Measurements from ENCODE around the gene FRAS1. TPM values are rescaled to one million over a fixed set of nuclear protein-coding genes. Genes with fewer than 3 reads are reported as not detected.
A peak's percentile ranks its signal among the peaks of the same experiment; 100 is the strongest.

FRAS1 gene
- total RNA-seq, 1 donor from 2014 or later: 163 TPM

DNA sequence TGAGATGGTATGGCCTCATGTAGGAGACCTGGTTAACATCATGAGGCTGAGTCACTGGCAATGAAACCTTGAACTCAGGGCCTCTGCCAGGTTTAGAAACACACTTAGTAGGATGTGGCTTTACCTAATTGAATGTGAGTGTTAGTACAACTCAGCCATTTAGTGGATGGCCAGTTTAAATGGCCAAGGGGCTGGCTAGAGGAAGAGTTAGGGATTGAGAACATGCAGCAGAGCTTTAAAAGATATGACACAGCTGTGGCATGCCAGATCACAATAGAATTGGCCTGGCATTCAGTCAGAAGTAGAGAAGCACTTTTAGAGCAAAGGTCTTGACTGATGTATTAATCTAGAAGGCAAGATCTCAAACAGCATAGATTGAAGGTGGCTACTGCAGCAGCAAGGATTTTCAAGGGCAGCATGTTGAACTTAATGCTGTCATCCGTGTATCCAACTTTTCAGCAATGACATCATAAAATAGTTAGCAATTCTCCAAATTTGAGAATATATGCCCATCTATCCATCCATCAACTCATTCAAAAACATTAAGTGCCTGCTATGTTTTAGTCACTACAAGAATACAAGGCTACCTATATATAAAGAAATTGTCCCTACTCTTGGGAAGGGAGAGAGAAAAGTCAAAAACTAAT lies 170.4 kb downstream of the FRAS1 start:
- Mint-ChIP-seq H3K36me3 (ENCODE audit: insufficient read depth) (peaks cover 13% of the 10 kb centered on the region), H3K27me3 (no peaks in the 10 kb centered on the region), H3K27ac (no peak overlapping the region), H3K4me3 (ENCODE audit: low read depth) (no peak overlapping the region), H3K4me1 (ENCODE audit: low read depth) (peaks cover 28% of the 10 kb centered on the region), H3K9me3 (ENCODE audit: low read depth) (peaks cover 10% of the 10 kb centered on the region)
- TF ChIP-seq, protein P1, sequence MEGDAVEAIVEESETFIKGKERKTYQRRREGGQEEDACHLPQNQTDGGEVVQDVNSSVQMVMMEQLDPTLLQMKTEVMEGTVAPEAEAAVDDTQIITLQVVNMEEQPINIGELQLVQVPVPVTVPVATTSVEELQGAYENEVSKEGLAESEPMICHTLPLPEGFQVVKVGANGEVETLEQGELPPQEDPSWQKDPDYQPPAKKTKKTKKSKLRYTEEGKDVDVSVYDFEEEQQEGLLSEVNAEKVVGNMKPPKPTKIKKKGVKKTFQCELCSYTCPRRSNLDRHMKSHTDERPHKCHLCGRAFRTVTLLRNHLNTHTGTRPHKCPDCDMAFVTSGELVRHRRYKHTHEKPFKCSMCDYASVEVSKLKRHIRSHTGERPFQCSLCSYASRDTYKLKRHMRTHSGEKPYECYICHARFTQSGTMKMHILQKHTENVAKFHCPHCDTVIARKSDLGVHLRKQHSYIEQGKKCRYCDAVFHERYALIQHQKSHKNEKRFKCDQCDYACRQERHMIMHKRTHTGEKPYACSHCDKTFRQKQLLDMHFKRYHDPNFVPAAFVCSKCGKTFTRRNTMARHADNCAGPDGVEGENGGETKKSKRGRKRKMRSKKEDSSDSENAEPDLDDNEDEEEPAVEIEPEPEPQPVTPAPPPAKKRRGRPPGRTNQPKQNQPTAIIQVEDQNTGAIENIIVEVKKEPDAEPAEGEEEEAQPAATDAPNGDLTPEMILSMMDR (IDR thresholded peaks at IDR 0.05; ENCODE audit: unreplicated experiment): no peak
- DNase-seq (ENCODE audit: low spot score, unreplicated experiment): no peak

DNA sequence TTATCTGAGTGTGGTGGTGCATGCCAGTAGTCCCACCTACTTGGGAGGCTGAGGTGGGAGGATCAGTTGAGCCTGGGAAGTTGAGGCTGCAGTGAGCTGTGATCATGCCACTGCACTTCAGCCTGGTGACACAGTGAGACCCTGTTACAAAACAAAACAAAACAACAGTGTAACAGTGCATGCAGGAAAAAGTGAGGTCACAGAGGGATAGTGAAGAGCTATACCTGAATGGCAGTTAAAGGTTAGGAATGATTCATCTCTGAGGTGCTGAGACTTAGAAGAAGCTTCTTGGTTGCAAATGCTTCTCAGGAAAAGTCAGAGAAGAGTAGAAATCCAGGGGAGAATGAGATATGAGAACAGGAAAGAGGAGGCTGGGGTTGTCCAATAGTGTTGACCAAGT lies 178.7 kb downstream of the FRAS1 start:
- Mint-ChIP-seq H3K4me3 (ENCODE audit: low read depth) (no peak overlapping the region), H3K36me3 (ENCODE audit: insufficient read depth) (peaks cover 10% of the 10 kb centered on the region), H3K9me3 (ENCODE audit: low read depth) (peaks cover 5% of the 10 kb centered on the region), H3K27ac (no peak overlapping the region), H3K27me3 (no peaks in the 10 kb centered on the region), H3K4me1 (ENCODE audit: low read depth) (peaks cover 19% of the 10 kb centered on the region)
- DNase-seq (ENCODE audit: low spot score, unreplicated experiment): no peak
- TF ChIP-seq, protein P1 (IDR thresholded peaks at IDR 0.05; ENCODE audit: unreplicated experiment): no peak

DNA sequence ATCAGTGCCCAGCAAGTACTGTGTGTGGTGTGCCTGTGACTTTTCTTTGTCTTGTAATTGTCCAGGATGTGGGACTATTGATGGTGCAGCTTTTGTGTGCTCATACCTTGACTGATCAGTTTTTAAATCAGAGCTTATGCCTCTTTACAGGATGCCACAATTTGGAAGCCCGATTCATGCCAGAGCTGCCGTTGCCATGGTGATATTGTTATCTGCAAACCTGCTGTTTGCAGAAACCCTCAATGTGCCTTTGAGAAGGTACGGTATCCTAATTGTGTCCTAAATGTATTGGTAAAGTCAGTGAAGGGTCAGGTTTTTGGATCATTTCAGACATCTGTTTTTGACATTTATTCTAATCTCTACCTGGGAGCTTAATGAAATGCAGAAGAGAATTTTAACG lies 180.2 kb downstream of the FRAS1 start:
- Mint-ChIP-seq H3K36me3 (ENCODE audit: insufficient read depth) (peaks cover 10% of the 10 kb centered on the region), H3K9me3 (ENCODE audit: low read depth) (peaks cover 5% of the 10 kb centered on the region), H3K4me3 (ENCODE audit: low read depth) (no peak overlapping the region), H3K4me1 (ENCODE audit: low read depth) (peaks cover 19% of the 10 kb centered on the region), H3K27me3 (no peaks in the 10 kb centered on the region), H3K27ac (no peak overlapping the region)
- TF ChIP-seq, protein P1 (IDR thresholded peaks at IDR 0.05; ENCODE audit: unreplicated experiment): no peak
- no peak for DNase-seq (ENCODE audit: low spot score, unreplicated experiment)

DNA sequence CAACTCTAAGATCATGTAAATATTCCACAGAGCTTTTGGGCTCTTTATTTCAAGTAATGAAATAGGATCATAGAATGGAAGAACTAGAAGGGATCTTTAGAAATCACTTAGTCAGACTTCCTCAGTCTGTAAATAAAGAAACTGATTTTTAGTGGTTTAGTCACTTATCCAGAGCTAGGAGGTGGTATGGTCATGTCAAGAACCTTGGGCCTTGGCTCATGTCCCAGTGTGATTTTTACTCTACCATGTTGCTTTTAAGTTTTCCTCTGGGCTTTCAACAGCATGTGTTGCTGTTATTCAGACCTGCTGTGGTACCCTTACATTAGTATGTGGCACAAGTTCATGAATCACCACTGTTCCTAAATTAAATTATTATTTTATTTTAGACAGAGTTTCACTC lies 184.9 kb downstream of the FRAS1 start:
- H3K4me1 Mint-ChIP-seq (ENCODE audit: low read depth): peaks cover 20% of the 10 kb centered on the region
- H3K9me3 Mint-ChIP-seq (ENCODE audit: low read depth): no peaks in the 10 kb centered on the region
- H3K36me3 Mint-ChIP-seq (ENCODE audit: insufficient read depth): peaks cover 3% of the 10 kb centered on the region
- no peak for DNase-seq (ENCODE audit: low spot score, unreplicated experiment)
- no peaks in the 10 kb centered on the region for H3K27me3 Mint-ChIP-seq
- no peak overlapping the region for H3K4me3 Mint-ChIP-seq (ENCODE audit: low read depth)
- H3K27ac Mint-ChIP-seq: no peak overlapping the region
- TF ChIP-seq, protein P1 (IDR thresholded peaks at IDR 0.05; ENCODE audit: unreplicated experiment): no peak

DNA sequence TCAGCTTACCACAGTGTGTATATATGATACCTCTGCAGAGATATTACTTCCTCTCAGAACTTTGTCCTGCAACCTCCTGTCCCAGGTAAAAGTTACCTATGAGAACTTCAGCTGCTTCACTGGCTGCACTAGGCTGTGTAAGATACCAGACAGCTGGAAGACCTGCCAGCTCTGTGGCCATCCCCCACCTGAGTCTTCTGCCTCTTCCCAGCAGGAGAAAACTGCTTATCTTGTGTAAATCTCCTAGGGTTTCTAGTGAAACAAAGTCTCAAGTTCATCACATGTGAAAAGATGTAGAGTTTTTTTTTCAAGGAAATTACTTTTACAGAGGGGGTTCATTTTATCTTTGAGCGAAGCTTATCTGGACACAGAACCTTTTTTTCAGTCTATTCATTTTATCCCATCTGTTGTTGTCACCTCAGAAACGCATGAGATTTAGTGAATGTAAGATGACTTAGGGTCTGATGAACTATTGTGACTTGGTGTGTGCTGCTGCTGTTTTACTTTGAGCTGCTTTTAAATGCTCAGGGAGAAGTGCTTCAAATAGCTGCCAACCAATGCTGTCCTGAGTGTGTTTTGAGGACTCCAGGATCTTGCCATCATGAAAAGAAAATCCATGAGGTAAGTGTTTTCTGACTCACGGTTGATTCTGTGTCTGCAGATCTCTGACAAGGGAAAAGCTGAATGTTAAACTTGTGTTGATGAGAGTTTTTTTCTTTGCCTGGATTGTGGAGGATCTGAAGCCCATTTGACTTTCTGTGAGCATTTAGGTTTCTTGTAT lies 187.8 kb downstream of the FRAS1 start:
- DNase-seq (ENCODE audit: low spot score, unreplicated experiment): no peak
- no peaks in the 10 kb centered on the region for H3K27me3 Mint-ChIP-seq
- TF ChIP-seq, protein P1 (IDR thresholded peaks at IDR 0.05; ENCODE audit: unreplicated experiment): no peak
- no peaks in the 10 kb centered on the region for H3K9me3 Mint-ChIP-seq (ENCODE audit: low read depth)
- H3K4me3 Mint-ChIP-seq (ENCODE audit: low read depth): no peak overlapping the region
- H3K36me3 Mint-ChIP-seq (ENCODE audit: insufficient read depth): peaks cover 3% of the 10 kb centered on the region
- peaks cover 29% of the 10 kb centered on the region for H3K4me1 Mint-ChIP-seq (ENCODE audit: low read depth)
- H3K27ac Mint-ChIP-seq: peak overlapping the region; percentile 20

All from progenitor cell of endocrine pancreas (in vitro differentiated cells).